T47D (cell line): Measurements from ENCODE around the gene ZNF486.
"Not testable (repeated sequence)": the region's sequence is repeated elsewhere in the genome, so short reads cannot be mapped to it uniquely, and the experiment has no call there.

Experiments used
- DNase-seq, 2 experiments: peaks; one replicate each; pipeline versions ENCODE4 v3.0.0 to v3.0.0-alpha.2; 2011 to 2012; ENCODE audit warnings: low read depth in 1 of 2, low spot score in 1 of 2
- JUND ChIP-seq: IDR thresholded peaks from 2 replicates; pipeline ENCODE4 v1.6.1; 2012; ENCODE audit warnings: low read depth
- in situ Hi-C: cut with HindIII; loops from 2 replicates; pipeline ENCODE4 v1.10.0; 2016; ENCODE audit warnings: low sequenced_read_pairs, low pct_unique_long_range_greater_than_20kb

The ZNF486 gene

DNA sequence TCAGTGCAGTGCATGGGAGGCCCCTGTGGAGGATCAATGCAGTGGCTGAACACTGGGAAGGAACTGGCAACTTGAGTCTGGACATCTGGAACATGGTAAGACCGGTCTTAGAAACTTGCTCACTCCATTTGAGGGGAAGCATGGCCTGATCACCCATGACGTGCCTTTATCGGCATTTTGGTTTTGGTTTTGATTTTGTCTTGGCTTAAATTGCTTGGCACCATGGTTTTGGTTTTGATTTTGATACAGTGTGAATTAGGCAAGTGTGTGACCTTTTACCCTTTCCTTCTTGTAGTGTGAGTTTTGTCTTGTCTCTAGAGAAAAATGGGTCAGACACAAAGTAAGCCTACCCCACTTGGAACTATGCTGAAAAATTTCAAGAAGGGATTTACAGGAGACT lies 77.3 kb downstream of the ZNF486 start:
- in situ Hi-C loops = no loop called here

DNA sequence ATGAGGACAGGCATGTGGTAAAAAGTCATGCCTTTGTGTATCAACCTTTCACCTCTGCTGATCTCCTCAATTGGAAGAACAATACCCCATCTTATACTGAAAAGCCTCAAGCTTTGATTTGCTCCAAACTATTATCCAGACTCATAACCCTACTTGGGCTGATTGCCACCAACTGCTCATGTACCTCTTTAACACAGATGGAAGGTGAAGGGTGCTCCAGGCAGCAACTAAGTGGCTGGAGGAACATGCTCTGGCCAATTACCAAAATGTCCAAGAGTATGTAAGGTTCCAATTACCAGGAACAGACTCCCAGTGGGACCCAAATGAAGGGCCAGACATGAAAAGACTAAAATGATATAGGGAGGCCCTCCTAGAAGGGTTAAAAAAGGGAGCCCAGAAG lies 78.3 kb downstream of the ZNF486 start:
- no peak for TF ChIP-seq JUND
- in situ Hi-C loops = no loop called here
- DNase-seq = no peak

More for the DNA sequence above, 77.3 kb downstream of the ZNF486 start:
- TF ChIP-seq JUND = no peak
- no peak for DNase-seq

DNA sequence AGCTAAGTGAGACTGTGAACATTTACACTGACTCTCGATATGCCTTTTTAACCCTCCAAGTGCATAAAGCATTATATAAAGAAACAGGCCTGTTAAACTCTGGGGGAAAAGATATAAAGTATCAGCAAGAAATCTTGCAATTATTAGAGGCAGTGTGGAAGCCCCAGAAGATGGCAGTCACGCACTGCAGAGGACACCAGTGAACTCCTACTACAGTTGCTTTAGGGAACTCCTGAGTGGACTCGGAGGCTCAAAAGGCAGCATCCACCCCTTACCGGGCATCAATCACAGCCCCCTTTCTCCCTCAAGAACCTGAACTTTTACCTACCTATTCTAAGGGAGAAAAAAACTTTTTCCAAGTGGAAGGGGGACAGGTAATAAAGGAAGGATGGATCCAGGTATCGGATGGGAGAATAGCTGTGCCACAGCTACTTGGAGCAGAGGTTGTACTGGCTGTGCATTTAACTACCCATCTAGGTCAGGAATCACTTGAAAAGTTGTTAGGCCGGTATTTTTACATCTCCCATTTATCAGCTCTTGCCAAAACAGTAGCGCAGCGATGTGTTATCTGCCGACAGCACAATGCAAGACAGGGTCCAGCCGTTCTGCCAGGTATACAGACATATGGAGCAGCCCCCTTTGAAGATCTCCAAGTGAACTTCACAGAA lies 80.1 kb downstream of the ZNF486 start:
- DNase-seq = peak in 1 of 2 experiments; percentile 71
- in situ Hi-C loops = no loop called here
- no peak for TF ChIP-seq JUND

DNA sequence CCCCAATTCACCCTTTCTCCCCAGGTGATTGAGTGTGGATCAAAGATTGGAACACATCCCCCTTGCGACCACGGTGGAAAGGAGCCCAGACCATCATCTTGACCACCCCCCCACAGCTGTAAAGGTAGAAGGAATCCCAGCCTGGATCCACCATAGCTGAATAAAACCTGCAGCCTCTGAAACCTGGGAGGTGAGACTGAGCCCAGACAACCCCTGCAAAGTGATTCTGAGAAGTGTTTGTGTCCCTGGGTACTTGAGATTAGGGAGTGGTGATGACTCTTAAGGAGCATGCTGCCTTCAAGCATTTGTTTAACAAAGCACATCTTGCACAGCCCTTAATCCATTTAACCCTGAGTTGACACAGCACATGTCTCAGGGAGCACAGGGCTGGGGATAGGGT lies 81.2 kb downstream of the ZNF486 start:
- in situ Hi-C loops, DNase-seq: not testable (repeated sequence)
